Activated naive CD8-positive, alpha-beta T cell treated with anti-CD3 and anti-CD28 coated beads, Interleukin-2, amount 50 U/mL, for 16 hours (primary cell): ENCODE results near the gene VAPB.
"Not testable (repeated sequence)": the region's sequence is repeated elsewhere in the genome, so short reads cannot be mapped to it uniquely, and the experiment has no call there.

Source experiments
- DNase-seq: peaks from one replicate; pipeline ENCODE4 v3.0.0-alpha.2; 2020; ENCODE audit warnings: low read depth, low spot score

VAPB gene, protein sequence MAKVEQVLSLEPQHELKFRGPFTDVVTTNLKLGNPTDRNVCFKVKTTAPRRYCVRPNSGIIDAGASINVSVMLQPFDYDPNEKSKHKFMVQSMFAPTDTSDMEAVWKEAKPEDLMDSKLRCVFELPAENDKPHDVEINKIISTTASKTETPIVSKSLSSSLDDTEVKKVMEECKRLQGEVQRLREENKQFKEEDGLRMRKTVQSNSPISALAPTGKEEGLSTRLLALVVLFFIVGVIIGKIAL

DNA sequence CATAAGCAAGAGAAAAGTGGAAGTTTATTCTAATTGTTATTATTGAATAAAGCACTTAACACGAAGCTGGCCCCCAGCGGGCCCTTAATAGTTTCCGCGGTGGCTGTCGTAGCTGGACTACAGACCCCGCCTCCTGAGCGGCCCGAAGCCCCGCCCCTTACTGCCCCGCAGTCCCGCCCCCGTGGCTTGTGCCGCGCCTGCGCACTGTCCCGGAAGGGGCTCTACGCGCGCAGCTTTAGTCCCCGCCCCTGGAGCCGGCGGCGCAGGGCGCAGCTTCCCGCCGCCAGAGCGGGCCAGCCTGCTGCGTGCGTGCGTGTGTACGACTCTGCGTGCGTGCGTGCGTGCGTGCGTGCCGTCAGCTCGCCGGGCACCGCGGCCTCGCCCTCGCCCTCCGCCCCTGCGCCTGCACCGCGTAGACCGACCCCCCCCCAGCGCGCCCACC, at the start of gene VAPB:
TSS of gene VAPB (plus strand) at position 348 of the 442 bp plus-strand sequence. CDS start 231 bp downstream, outside the sequence.
- DNase-seq = peak; percentile 90

DNA sequence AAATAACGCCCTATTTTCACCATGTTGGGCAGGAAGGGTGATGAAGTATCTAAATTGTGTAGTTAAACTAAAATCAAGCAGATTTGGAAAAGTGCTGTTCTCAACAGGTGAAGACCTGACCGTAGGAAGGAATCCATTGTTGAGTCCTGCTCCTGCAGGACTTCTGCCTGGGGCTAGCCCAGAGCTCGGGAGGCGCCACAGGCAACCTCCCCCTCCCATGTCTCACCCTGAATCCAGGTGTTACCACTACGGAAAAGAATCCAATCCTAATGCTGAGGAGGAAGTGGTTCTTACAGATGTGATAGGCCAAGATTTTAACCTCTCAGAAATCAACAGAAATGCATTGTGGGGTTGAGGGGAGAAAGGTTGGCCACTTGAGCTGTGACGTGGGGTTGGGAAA, 49.3 kb upstream of the VAPB start:
- DNase-seq = no peak

DNA sequence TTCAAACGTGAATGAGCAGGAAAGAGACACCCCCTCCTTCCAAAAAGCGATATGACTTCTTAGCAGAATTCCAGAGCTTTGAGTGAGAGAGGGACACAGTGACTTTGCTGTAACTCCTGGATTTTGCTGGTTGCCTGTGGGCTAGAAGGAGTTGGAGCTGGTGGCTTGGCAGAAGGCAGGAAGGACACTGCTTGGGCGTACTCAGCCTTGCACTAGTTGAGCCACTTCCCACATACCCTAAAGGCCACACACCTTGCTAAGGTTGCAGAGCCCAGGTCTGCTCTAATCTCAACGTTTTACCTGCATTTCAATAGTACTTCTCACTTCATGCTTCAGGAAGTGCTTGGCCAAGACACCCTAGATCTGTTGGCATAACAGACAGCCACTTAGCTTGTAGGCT, 48.9 kb upstream of the VAPB start:
- no peak for DNase-seq

DNA sequence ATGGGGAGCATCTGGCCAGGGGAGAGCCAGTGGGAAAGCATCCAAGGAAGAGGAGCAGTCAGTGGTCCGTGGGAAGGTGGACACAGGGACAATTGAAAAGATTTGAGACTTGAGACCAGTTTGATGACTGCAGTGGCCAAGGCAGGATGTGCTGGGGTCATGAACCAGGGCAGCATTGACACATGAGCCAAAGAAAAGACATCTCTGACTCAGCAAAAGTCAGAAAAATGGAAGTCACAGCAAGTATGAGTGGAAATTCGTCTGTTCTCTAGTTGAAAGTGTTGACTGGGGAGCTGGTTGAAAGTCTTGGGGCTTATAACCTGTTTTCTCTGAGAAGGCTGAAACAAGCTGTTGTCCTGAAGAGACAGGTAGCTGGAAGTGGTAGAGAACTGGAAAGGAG, 48.2 kb upstream of the VAPB start:
- no peak for DNase-seq

DNA sequence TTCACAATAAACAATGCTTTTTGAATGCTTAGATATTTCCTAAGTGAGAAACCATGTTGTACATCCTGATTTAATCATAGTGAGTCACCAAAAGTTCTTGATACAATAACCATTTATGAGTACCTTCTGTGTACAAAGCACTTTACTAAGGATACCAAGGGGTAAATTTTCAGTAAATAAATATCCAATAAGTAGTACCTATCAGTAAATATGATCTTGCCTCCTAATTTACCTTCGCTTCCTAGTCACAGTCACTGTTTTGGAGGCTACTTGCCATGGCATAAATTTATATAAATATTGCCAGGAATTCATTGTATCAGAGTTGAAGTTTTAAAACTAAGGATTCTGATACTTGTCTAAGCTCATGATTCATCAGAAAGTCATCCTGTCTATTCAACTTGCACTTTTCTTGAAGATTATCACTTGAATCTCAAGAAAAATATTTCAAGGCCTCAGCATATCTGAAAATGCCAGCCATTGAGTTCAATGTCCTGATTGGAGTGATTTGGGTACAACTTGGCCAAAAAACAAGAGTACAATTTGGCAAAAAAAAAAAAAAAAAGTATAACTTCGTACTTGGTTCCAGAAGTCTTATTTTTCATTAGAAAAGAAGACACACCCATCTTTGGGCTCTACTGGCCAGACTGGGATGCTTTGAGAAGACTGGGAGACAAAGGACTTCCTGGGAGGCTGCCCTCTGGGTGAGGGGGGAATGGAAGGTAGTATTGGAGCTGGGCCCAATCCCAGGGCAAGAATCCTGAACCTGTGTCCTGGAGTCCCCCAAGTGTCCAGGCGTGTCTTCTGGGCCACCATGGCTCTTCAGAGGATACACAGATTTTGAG, 46.7 kb upstream of the VAPB start:
- no peak for DNase-seq

DNA sequence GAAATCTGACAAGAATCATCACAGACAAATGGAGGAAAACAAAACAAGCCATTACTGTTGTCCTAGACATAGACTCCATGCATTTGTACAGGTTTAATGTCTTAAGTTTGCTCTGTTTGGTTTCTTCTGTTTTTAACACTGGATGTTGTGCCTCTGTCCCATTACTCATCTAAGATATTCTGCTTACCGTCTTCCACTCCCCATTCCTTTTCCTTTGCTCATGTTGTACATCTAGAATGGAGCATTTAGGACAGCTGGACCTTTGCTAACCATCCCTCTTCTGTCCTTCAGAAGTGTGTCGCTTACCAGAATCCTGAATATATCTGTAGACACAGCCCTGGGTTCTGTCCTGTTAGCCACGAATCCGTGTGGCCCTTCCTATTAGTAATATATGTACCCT, 44.3 kb upstream of the VAPB start:
- DNase-seq = no peak

DNA sequence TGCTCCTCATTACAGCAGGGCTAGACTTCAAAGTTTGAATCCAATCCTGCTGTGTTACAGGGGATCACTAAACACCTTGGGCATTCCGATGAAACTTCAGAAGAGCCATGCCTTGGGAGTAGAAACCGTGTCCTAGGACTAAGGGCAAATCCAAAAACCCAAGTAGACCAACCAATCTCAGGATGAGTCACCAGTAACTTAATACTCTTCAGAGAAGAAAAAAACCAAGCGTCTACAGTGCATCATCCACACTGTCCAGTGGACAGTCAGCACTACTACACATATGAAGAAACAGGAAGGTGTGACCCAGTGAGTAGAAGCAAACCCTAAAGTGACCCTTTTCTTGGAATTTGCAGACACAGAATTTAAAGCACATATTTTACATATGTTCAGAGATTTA, 39.5 kb upstream of the VAPB start:
- DNase-seq = no peak

DNA sequence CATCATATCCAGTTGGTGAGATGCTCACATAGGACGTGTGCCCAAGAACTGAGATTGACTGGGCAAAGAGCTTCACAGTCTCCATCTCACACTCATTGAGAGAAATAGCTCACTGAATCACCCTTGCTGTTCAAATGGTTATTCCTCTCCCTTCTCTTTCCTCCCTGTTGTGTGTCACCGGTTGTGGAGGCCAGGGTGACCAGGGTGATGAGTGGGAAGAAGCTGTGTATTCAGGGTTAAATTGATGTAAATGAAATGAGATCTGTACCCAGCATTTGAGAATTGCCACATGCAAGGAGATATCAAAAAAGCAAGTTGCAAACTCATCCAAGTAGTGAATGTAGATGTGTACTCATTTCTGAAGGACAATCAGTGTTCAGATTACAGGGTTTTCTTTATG, 36.6 kb upstream of the VAPB start:
- DNase-seq = no peak

DNA sequence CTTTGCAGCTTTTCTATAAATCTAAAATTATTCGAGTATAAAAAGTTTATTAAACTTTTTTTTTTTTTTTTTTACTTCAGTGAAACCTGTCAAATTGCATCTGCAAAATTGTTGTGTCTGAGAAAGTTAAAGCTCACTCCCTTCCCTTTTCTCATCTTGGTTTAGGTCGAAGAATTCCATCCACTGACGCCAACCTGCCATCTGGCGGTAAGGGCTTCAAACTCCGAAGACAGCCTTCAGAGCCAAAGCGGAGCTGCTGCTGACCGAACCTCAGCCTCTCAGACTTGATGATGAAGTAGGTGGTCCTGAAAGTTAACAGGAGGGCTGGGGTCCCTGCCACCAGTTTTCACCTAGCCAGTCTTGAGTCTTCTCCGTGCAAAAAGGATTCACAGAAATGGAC, 29.6 kb upstream of the VAPB start:
- DNase-seq = no peak

DNA sequence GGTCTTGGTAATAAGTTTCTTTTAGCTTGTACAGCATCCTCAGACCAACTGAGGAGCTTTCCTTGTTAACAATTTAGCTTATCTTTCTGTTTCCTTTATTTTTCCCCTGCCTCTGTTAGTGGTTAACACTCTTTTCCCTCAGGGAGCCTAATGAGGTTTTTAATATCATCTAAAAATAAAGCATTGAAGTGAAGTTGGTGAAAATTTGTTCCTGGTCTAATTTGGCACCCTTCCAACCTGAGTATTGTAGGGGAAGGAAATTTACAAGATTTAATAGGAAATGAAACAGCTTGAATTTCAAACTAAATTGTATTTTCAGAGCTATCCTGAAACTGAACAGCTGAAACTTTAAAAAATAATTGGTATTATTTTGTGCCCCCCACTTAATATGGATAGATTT, 28.1 kb upstream of the VAPB start:
- no peak for DNase-seq

DNA sequence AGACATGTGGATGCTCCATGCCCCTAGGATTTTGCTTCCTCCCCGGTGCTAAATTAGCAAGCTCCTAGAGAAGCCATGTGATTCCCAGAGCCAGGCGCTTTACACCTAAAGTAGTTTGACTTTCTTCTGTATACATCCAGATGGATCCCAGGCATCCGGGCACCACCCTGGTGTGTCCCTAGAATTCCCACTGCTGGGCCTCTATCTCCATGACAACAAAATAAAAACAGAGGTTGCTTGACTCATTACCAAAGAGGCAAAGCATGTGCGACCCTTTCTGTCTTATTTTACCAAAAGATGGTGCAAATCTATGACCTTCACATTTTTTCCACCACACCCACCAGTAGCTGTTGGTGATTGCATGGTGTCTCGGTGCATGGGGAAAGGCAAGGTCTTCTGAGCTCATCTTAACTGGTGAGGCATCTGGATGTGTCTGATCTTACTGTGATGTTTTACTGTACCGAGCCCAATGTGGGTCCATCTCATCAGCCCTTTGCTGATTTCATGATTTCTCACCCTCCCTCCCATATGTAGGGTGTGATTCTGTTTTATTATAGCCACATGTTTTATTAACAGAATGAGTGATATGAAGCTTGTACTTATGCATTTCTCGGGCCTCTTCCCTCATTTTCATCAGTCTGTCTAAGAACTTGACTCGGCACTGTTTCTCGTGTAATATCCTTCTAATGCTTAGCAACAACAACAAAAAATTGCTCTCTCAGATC, 27.4 kb upstream of the VAPB start:
- no peak for DNase-seq

DNA sequence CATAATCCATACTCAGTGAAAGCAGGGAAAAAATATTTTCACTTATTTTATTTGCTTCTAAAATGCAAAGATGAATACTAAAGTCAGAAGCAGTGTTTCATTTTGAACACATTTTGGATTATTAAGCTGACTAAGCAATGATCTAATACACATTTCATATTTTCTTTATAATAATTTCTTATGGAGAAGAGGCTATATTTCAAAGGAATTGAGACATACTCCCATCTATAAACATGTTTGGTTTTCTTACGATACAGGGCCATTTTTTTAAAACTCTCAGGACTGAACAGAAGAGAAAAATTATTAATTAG, 26.9 kb upstream of the VAPB start:
- DNase-seq = no peak

DNA sequence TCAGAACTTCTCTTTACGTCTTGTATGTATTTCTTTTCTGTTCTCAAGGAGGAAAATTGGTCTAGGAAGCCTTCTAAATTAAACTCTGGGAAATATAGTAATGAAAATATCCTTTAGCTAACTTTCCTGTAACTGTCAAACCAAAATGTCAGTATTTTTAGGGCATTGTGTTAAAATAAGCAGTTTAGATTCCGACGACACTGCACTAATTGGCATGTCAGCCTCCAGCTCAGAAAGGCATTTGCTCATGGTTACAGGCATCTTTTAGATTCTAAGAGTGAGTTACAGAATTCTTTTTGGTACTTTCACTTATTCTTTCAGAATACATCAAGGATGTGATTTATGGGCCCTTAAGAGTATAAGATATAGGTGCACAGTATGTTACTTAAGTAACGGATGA, 26.1 kb upstream of the VAPB start:
- no peak for DNase-seq

DNA sequence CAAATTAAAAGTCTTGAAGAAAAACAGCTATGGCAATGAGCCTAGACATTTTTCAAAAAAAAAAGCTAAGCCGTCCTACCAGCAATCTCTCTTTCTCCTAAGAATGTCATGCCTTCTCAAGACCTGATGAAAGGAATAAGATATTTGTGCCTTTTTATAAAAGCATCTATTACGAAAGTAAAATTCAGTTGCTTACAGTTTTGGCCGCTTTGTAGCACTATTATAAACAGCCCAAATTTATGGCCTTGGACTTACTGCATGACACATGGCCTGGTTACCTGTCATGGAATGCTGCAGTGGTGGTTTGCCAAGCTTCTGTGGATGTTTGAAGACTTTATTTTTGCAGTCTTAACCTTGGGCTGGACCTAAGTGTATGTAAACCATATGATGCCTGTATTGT, 22.2 kb upstream of the VAPB start:
- DNase-seq = no peak

DNA sequence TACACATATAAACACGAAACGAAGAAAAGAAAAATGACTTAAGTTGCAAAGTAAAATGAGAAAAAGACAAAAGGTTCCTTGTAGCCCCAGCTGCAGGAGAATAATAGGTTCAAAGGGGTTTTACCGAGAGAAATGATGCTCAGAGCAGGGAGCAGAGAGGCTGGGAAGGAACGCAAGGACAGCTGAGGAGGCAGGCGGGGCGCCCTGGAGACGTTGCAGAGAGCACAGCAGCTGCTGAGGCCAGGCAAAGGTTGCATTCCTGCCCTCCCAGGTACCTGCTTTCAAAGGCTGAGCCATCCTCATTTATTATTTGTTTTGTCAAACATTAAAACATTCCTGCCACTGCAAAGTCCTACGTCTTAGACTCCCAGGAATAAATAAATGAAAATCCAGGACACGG, 16.2 kb upstream of the VAPB start:
- no peak for DNase-seq

DNA sequence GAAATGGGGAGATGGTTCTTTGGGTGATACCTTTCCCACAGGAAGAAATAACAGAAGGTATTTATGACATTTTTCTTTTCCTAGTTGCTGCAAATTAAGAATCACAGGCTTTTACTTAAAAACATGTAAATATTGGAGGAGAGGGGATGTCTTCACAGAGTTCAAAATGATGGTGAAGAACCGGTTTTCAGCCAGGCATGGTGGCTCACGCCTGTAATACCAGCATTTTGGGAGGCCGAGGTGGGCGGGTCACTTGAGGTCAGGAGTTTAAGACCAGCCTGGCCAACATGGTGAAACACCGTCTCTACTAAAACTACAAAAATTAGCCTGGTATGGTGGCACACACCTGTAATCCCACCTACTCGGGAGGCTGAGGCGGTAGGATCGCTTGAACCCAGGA, 15.7 kb upstream of the VAPB start:
- not testable (repeated sequence) for DNase-seq

DNA sequence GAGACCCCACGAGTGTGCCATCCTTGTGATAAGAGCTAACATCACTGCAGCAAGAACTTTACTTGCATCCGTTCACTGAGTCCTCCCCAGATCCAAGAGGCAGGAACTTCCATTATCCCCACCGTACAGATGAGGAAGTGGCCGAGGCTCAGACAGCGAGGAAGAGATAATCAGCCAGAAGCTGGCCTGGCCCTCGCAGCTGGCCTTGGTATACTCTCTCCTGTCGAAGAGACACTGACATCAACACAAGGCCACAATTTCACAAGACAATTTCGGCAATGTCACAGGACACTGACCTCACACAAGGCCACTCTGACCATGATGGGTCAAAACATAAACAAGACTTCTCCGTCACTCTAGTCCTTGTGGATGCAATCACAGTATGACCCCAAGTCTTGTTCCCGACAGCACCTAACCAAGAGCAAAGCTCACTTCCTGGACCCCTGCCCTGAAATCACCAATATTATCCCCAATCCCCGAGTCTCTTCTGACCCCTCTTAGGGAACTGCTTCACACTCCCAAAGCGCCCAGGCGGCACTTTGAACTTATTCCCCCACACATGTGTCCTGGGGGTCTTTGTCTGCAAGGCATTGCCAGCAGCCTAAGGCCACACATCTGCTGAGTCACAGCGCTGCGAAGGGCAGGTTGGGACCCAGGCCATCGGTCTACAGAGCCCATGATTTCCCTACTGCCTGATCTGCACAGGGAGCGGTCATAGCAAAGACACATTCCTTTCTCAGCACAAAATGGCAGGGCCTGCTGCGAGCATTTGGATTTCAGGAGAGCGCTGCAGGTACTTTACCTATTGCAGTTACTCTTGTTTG, 14.8 kb upstream of the VAPB start:
- no peak for DNase-seq

DNA sequence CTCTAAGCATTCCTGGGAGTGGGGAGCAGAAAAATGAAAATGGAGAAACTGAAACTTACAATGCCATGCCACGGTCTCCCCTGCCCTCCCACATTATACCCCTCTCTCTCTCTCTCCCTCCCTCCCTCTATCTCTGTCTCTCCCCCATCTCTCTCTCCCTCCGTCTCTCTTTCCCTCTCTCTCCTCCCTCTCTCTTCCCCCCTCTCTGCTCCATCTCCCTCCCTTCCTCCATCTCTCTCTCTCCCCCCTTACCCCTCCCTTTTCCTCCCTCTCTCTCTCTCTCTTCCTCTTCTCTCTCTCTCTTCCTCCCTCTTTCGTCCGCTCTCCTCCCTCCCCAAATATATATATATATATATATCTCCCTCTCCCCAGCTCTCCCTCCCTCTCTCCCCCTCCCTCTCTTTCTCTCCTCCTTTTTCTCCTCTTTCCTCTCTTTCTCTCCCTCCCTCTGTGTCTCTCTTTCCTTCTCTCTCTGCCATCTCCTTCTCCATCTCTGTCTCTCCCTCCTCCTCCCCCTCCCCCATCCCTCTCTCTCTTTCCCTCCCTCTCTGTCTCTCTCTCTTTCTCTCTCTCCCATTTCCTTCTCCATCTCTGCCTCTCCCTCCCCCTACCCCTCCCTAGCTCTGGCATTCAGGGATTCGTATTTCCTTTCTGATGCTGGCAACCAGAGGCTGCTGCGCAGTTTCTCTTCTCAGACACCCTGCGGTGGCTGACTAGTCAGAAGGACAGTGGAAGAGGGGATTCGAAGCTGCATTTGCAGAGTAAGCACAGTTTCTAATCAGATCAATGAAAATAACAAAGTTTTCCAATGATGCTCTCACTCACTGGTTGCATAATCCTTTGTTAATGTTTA, 13.9 kb upstream of the VAPB start:
- DNase-seq = no peak

DNA sequence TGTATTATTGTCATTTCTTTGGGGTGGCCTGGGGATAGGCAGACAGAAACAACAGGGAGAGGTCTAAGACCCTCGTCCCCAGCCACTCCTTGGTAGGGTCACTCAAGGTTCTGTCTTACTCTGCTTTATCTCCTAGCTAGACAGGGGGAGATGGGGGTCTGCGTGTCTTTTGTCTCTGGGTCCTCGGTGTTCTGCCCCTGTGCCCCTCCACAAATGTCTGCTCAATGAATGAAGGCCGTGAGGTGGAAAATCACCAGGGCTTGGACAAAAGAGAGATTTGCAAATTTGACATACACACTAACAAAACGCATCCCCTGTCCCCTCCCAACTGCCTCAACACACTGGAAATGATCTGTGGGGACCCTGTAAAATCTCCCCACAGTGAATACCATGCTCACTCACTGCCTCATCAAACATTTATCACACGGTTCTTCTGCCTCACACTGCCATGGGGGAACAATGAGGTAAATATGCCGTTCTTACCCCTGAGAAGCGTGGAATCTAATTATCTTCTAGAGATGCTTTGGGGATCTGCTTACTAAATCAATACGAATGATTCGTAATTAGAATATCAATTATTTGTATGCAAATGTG, 13.2 kb upstream of the VAPB start:
- DNase-seq = no peak

DNA sequence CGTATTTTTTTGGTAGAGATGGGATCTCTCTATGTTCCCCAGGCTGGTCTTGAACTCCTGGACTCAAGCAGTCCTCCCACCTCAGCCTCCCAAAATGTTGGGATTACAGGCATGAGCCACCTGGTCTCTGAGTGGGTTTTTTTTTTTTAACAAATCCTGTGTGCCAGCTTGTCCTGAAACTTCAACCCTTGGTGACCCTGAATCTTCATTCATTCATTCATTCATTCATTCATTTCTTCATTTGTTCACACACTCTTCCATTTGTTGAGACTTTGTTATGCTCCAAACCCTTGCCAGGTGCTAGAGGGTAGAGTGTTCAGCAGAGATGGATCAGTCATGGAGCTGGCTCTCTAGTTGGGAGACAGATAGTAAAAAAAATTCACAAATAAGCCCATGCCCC, 12.0 kb upstream of the VAPB start:
- no peak for DNase-seq
